GM12878 (cell line): Measurements from ENCODE around the gene ATN1. TPM values are rescaled to one million over a fixed set of nuclear protein-coding genes. Genes with fewer than 3 reads are reported as not detected.

Experiments
- ASH2L ChIP-seq: fragments of 300-600, 200-600 bp; sonication (generic); IDR thresholded peaks from 2 replicates; pipeline ENCODE4 v1.6.1; 2017; ENCODE audit warnings: low read depth, mild to moderate bottlenecking, borderline replicate concordance
- ATF7 ChIP-seq: fragments of 450-650 bp; IDR thresholded peaks from 2 replicates; pipeline ENCODE4 v1.6.1; 2016; ENCODE audit warnings: low read depth, mild to moderate bottlenecking
- BACH1 ChIP-seq: fragments of 450-650 bp; IDR thresholded peaks from 2 replicates; pipeline ENCODE4 v1.6.1; 2017; ENCODE audit warnings: mild to moderate bottlenecking, borderline replicate concordance
- BMI1 ChIP-seq: fragments of 450-650 bp; IDR thresholded peaks from 2 replicates; pipeline ENCODE4 v1.6.1; 2016; ENCODE audit warnings: mild to moderate bottlenecking, moderate library complexity, borderline replicate concordance
- CHD1 ChIP-seq: IDR thresholded peaks from 2 replicates; pipeline ENCODE4 v1.6.1; 2012; ENCODE audit warnings: low read depth, low read length, improper control_type of control experiment
- CREM ChIP-seq: IDR thresholded peaks from 2 replicates; pipeline ENCODE4 v1.6.1; 2014; ENCODE audit warnings: antibody characterized with exemption, low read depth
- ETV6 ChIP-seq, 2 experiments: fragments of 450-650 bp in 1 of 2; IDR thresholded peaks in 1 of 2; conservative IDR thresholded peaks in 1 of 2; 2 replicates each; pipeline ENCODE4 v1.6.1; 2014; ENCODE audit warnings: antibody characterized with exemption in 1 of 2, borderline replicate concordance in 1 of 2, low read depth in 1 of 2, mild to moderate bottlenecking in 1 of 2, moderate library complexity in 1 of 2
- EZH2 ChIP-seq: IDR thresholded peaks from 2 replicates; pipeline ENCODE4 v1.6.1; 2012; ENCODE audit warnings: low read depth, mild to moderate bottlenecking, control low read depth, inconsistent platforms, low read length, borderline replicate concordance; ENCODE audit not compliant: control insufficient read depth
- FOXK2 ChIP-seq: fragments of 450-650 bp; IDR thresholded peaks from 2 replicates; pipeline ENCODE4 v1.6.1; 2017; ENCODE audit warnings: mild to moderate bottlenecking, moderate library complexity
- GABPA ChIP-seq: IDR thresholded peaks from 2 replicates; pipeline ENCODE4 v1.6.1; 2014; ENCODE audit warnings: antibody characterized with exemption, low read depth, mild to moderate bottlenecking, inconsistent platforms
- HDAC2 ChIP-seq: fragments of 200-600 bp; sonication (generic); IDR thresholded peaks from 2 replicates; pipeline ENCODE4 v1.6.1; 2017
- HDGF ChIP-seq: fragments of 450-650 bp; IDR thresholded peaks from 2 replicates; pipeline ENCODE4 v1.6.1; 2016; ENCODE audit warnings: antibody characterized with exemption
- JUND ChIP-seq: IDR thresholded peaks from 2 replicates; pipeline ENCODE4 v1.6.1; 2012; ENCODE audit warnings: low read depth, mild to moderate bottlenecking, low read length, improper control_type of control experiment, moderate library complexity
- KDM1A ChIP-seq: fragments of 200-600 bp; sonication (generic); IDR thresholded peaks from 2 replicates; pipeline ENCODE4 v1.6.1; 2016; ENCODE audit warnings: borderline replicate concordance
- MEF2B ChIP-seq: fragments of 450-650 bp; IDR thresholded peaks from 2 replicates; pipeline ENCODE4 v1.6.1; 2018; ENCODE audit warnings: mild to moderate bottlenecking, moderate library complexity; ENCODE audit not compliant: partially characterized antibody, poor library complexity, severe bottlenecking
- NFIC ChIP-seq: IDR thresholded peaks from 2 replicates; pipeline ENCODE4 v1.6.1; 2012; ENCODE audit warnings: low read depth, mild to moderate bottlenecking, inconsistent platforms, low read length, moderate library complexity
- NFXL1 ChIP-seq: fragments of 450-650 bp; IDR thresholded peaks from 2 replicates; pipeline ENCODE4 v1.6.1; 2017; ENCODE audit warnings: antibody characterized with exemption, mild to moderate bottlenecking, borderline replicate concordance
- NR2F1 ChIP-seq: fragments of 450-650 bp; conservative IDR thresholded peaks from 2 replicates; pipeline ENCODE4 v1.6.1; 2017; ENCODE audit warnings: mild to moderate bottlenecking
- POLR2A ChIP-seq: IDR thresholded peaks from 2 replicates; pipeline ENCODE4 v1.6.1; 2011; ENCODE audit warnings: low read depth, mild to moderate bottlenecking, low read length
- RCOR1 ChIP-seq: conservative IDR thresholded peaks from 2 replicates; pipeline ENCODE4 v1.6.1; 2012; ENCODE audit warnings: low read depth, low read length, improper control_type of control experiment
- RFX5 ChIP-seq: IDR thresholded peaks from 2 replicates; pipeline ENCODE4 v1.6.1; 2011; ENCODE audit warnings: low read depth, low read length, improper control_type of control experiment
- RUNX3 ChIP-seq: IDR thresholded peaks from 2 replicates; pipeline ENCODE4 v1.6.1; 2012; ENCODE audit warnings: low read length, inconsistent platforms
- SMAD1 ChIP-seq: fragments of 450-650 bp; IDR thresholded peaks from 2 replicates; pipeline ENCODE4 v1.6.1; 2018; ENCODE audit warnings: mild to moderate bottlenecking, low read depth; ENCODE audit not compliant: partially characterized antibody
- SREBF2 ChIP-seq: IDR thresholded peaks from 2 replicates; pipeline ENCODE4 v1.6.1; 2012; ENCODE audit warnings: mild to moderate bottlenecking, low read length
- SUPT20H ChIP-seq: IDR thresholded peaks from 2 replicates; pipeline ENCODE4 v1.6.1; 2011; ENCODE audit warnings: low read depth, mild to moderate bottlenecking, low read length, moderate library complexity, borderline replicate concordance; ENCODE audit not compliant: control insufficient read depth
- TCF7 ChIP-seq: IDR thresholded peaks from 2 replicates; pipeline ENCODE4 v1.6.1; 2014; ENCODE audit warnings: antibody characterized with exemption, borderline replicate concordance
- ZSCAN29 ChIP-seq: fragments of 450-650 bp; IDR thresholded peaks from 2 replicates; pipeline ENCODE4 v1.6.1; 2017; ENCODE audit warnings: mild to moderate bottlenecking, moderate library complexity
- polyA plus RNA-seq, 11 experiments: library from polyadenylated mRNA; depleted of rRNA in 4 of 11; unstranded in 6 of 11; stranded (reverse) in 5 of 11; fragments of >200 nt; fragmentation: Nextera tagmentation in 4 of 11; fragmentation: Illumina TruSeq in 1 of 11; extraction: Ambion mirVana in 4 of 11; extraction: Trizol in 1 of 11; gene quantifications; 1 replicate in 1 of 11; 2 replicates in 10 of 11; pipeline versions ENCODE4 v1.2.1 to v1.2.3, GENCODE V29; 2011 to 2016; ENCODE audit warnings: inconsistent platforms in 2 of 11, missing spikeins in 2 of 11, low read depth in 1 of 11
- total RNA-seq, 4 experiments: library from RNA; depleted of rRNA in 3 of 4; stranded (reverse); fragments of >200 nt in 3 of 4; fragmentation: Illumina TruSeq in 1 of 4; extraction: Trizol in 1 of 4; gene quantifications; 2 replicates each; pipeline versions ENCODE4 v1.2.1 to v1.2.3, GENCODE V29; 2013 to 2021
- TF ChIP-seq, protein P1 (sequence below): fragments of 150-350 bp; IDR thresholded peaks from 2 replicates; pipeline ENCODE4 v1.6.1; 2014; ENCODE audit warnings: mild to moderate bottlenecking, low read depth, low read length
- TF ChIP-seq, protein P2 (sequence below): fragments of 450-650 bp; IDR thresholded peaks from 2 replicates; pipeline ENCODE4 v1.6.1; 2017; ENCODE audit warnings: antibody characterized with exemption, mild to moderate bottlenecking, moderate library complexity

Gene ATN1
- total and polyA plus RNA-seq, 10 of the 15 experiments (the other 5 are each of a cell fraction or from before 2014, with no cell fraction given) = 0.08 to 44.5 (median 5.0) TPM

DNA sequence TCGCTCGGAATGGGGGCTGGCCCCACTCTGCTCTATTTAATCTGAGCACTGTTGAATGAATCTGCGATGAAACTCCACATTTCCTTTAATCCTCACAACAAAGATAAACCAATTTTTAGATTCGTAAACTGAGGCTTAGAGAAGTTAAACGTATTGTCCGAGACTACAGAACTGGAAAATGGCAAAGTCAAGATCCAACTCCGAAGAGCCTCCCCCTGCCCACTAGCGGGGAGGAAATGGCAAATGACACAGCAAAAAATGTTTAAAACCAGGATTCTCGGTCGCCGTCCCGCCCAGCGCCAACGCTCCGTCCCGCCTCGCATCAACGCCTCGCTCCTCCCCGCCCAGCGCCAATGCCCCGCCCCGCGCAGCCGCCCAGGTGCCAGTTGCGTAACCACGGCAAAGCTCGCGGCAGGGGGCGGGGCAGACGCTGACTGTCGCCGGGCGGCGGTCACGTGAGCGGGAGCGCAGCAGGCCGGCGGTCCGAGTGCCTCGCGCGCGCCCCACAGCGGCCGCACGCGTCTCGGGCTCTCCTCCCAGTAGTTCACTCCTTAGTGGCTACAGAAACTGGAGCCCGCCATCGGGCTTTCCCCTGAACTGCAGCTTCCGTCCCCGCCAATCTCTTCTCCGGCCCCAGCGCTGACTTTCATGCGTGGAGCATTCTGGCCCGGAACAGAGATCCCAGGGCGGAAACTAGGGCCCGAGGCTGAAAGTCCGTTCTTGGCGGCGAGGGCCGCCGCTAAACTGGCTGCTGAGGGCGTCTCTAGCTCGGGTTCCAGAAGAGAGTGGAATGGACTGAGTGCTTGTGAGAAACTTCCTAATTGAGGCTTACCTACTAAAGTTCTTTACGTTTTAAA is 36.7 kb upstream of the ATN1 start (continued):
- TF ChIP-seq POLR2A = peak; percentile 72
- TF ChIP-seq HDAC2 = no peak
- no peak for TF ChIP-seq TCF7
- TF ChIP-seq MEF2B = no peak
- peak; percentile 45; the same call in 1 of the 2 replicates for TF ChIP-seq NR2F1
- TF ChIP-seq BACH1 = peak; percentile 95
- peak in 1 of 2 experiments; percentile 60; a peak in 1 of 4 replicates for TF ChIP-seq ETV6 (conservative IDR thresholded peaks at IDR 0.05 in 1 of 2, IDR thresholded peaks at IDR 0.05 in 1 of 2; ENCODE audit: borderline replicate concordance in 1 of 2, low read depth in 1 of 2)
- no peak for TF ChIP-seq RFX5
- no peak; the same call in 1 of the 2 replicates for TF ChIP-seq NFIC
- no peak for TF ChIP-seq KDM1A
- no peak for TF ChIP-seq ATF7
- TF ChIP-seq JUND = 0 out of 2 replicates have a peak, but pooled peaks have one; percentile 35
- no peak for TF ChIP-seq CHD1
- peak; percentile 5 for TF ChIP-seq RUNX3
- no peak for TF ChIP-seq ASH2L
- TF ChIP-seq, protein P1, sequence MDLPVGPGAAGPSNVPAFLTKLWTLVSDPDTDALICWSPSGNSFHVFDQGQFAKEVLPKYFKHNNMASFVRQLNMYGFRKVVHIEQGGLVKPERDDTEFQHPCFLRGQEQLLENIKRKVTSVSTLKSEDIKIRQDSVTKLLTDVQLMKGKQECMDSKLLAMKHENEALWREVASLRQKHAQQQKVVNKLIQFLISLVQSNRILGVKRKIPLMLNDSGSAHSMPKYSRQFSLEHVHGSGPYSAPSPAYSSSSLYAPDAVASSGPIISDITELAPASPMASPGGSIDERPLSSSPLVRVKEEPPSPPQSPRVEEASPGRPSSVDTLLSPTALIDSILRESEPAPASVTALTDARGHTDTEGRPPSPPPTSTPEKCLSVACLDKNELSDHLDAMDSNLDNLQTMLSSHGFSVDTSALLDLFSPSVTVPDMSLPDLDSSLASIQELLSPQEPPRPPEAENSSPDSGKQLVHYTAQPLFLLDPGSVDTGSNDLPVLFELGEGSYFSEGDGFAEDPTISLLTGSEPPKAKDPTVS = peak; percentile 25; the same call in 1 of the 2 replicates
- TF ChIP-seq FOXK2 = no peak
- TF ChIP-seq HDGF = no peak
- peak; percentile 64 for TF ChIP-seq CREM
- no peak; the same call in 1 of the 2 replicates for TF ChIP-seq GABPA
- no peak for TF ChIP-seq SUPT20H
- TF ChIP-seq ZSCAN29 = no peak
- 0 out of 2 replicates have a peak, but pooled peaks have one; percentile 5 for TF ChIP-seq SREBF2
- no peak for TF ChIP-seq NFXL1
- TF ChIP-seq, protein P2, sequence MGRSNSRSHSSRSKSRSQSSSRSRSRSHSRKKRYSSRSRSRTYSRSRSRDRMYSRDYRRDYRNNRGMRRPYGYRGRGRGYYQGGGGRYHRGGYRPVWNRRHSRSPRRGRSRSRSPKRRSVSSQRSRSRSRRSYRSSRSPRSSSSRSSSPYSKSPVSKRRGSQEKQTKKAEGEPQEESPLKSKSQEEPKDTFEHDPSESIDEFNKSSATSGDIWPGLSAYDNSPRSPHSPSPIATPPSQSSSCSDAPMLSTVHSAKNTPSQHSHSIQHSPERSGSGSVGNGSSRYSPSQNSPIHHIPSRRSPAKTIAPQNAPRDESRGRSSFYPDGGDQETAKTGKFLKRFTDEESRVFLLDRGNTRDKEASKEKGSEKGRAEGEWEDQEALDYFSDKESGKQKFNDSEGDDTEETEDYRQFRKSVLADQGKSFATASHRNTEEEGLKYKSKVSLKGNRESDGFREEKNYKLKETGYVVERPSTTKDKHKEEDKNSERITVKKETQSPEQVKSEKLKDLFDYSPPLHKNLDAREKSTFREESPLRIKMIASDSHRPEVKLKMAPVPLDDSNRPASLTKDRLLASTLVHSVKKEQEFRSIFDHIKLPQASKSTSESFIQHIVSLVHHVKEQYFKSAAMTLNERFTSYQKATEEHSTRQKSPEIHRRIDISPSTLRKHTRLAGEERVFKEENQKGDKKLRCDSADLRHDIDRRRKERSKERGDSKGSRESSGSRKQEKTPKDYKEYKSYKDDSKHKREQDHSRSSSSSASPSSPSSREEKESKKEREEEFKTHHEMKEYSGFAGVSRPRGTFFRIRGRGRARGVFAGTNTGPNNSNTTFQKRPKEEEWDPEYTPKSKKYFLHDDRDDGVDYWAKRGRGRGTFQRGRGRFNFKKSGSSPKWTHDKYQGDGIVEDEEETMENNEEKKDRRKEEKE = peak; percentile 56; the same call in 1 of the 2 replicates
- TF ChIP-seq RCOR1 = no peak
- TF ChIP-seq BMI1 = no peak
- TF ChIP-seq EZH2 = no peak
- no peak for TF ChIP-seq SMAD1
